ENCODE data around the gene ARHGEF1. TPM values are rescaled to one million over a fixed set of nuclear protein-coding genes. Genes with fewer than 3 reads are reported as not detected.

ARHGEF1 gene
- total RNA-seq, 3 donors from 2014 or later (not counting 1 experiment from before 2014, with no cell fraction given), result 1,177 to 1,409 (median 1,354) TPM

GRCh38 chr19:41861846-41862245, 21.1 kb upstream of the ARHGEF1 start:
- no peak overlapping the region for H3K27ac ChIP-seq (ENCODE audit: low read length)
- peak overlapping the region; percentile 74 for H3K4me3 Mint-ChIP-seq
- no peaks in the 10 kb centered on the region for H3K9me3 ChIP-seq (ENCODE audit: control insufficient read depth, insufficient read depth, low read length)
- intact Hi-C loops (cut with micrococcal nuclease), result no loop called here
- 81% methylated on average over 7 of the region's 9 CpGs for WGBS (ENCODE audit: insufficient coverage)
- DNase-seq (peak in 1 of 2 donors; percentile 11), ATAC-seq (no peak)
- H3K27ac Mint-ChIP-seq, result peak overlapping the region; percentile 94 to 96
- peaks cover 57% of the 10 kb centered on the region for H3K4me1 ChIP-seq (ENCODE audit: control insufficient read depth, insufficient read depth, low read length)
- H3K27me3 Mint-ChIP-seq (ENCODE audit: low read depth in 2 of 2), result no peaks in the 10 kb centered on the region
- no peaks in the 10 kb centered on the region for H3K9me3 Mint-ChIP-seq
- H3K36me3 ChIP-seq (ENCODE audit: control insufficient read depth, insufficient read depth, low read length), result peaks cover 50% of the 10 kb centered on the region
- H3K27me3 ChIP-seq (ENCODE audit: control insufficient read depth, insufficient read depth, low read length), result no peaks in the 10 kb centered on the region
- no peak overlapping the region for H3K4me3 ChIP-seq (ENCODE audit: low read length)
- no peaks in the 10 kb centered on the region for H3K36me3 Mint-ChIP-seq
- H3K4me1 Mint-ChIP-seq, result peaks cover 35 to 57% of the 10 kb centered on the region in 2 donors
- TF ChIP-seq CTCF (IDR thresholded peaks at IDR 0.05), result no peak

GRCh38 chr19:41862445-41862986, 20.5 kb upstream of the ARHGEF1 start:
- Mint-ChIP-seq H3K9me3 (no peaks in the 10 kb centered on the region), H3K36me3 (no peaks in the 10 kb centered on the region), H3K4me3 (peak overlapping the region; percentile 11), H3K27ac (peak overlapping the region; percentile 94 to 96), H3K4me1 (peaks cover 35 to 57% of the 10 kb centered on the region in 2 donors), H3K27me3 (ENCODE audit: low read depth in 2 of 2) (no peaks in the 10 kb centered on the region)
- no peak for TF ChIP-seq CTCF (IDR thresholded peaks at IDR 0.05)
- Histone ChIP-seq H3K9me3 (ENCODE audit: control insufficient read depth, insufficient read depth, low read length) (no peaks in the 10 kb centered on the region), H3K4me3 (ENCODE audit: low read length) (no peak overlapping the region), H3K4me1 (ENCODE audit: control insufficient read depth, insufficient read depth, low read length) (peaks cover 57% of the 10 kb centered on the region), H3K36me3 (ENCODE audit: control insufficient read depth, insufficient read depth, low read length) (peaks cover 50% of the 10 kb centered on the region), H3K27me3 (ENCODE audit: control insufficient read depth, insufficient read depth, low read length) (no peaks in the 10 kb centered on the region), H3K27ac (ENCODE audit: low read length) (no peak overlapping the region)
- intact Hi-C loops (cut with micrococcal nuclease), result no loop called here
- peak in 1 of 2 donors; percentile 24 for DNase-seq
- no CpG with 5 or more reads among the region's 2 CpGs for WGBS (ENCODE audit: insufficient coverage)
- no peak for ATAC-seq

- H3K27me3 Mint-ChIP-seq (ENCODE audit: low read depth in 2 of 2), result no peaks in the 10 kb centered on the region
- DNase-seq (no peak), ATAC-seq (no peak)
- 72% methylated on average over 11 of the region's 11 CpGs for WGBS (ENCODE audit: insufficient coverage)
- peaks cover 60% of the 10 kb centered on the region for H3K4me1 ChIP-seq (ENCODE audit: control insufficient read depth, insufficient read depth, low read length)
- peaks cover 41 to 66% of the 10 kb centered on the region in 2 donors for H3K4me1 Mint-ChIP-seq
- H3K27ac Mint-ChIP-seq, result peak overlapping the region in 1 of 2 donors; percentile 51
- H3K27ac ChIP-seq (ENCODE audit: low read length), result no peak overlapping the region
- no peak overlapping the region for H3K4me3 ChIP-seq (ENCODE audit: low read length)
- no peaks in the 10 kb centered on the region for H3K9me3 Mint-ChIP-seq
- intact Hi-C loops (cut with micrococcal nuclease), result no loop called here
- no peaks in the 10 kb centered on the region for H3K9me3 ChIP-seq (ENCODE audit: control insufficient read depth, insufficient read depth, low read length)
- no peaks in the 10 kb centered on the region for H3K27me3 ChIP-seq (ENCODE audit: control insufficient read depth, insufficient read depth, low read length)
- H3K4me3 Mint-ChIP-seq, result no peak overlapping the region
- TF ChIP-seq CTCF (IDR thresholded peaks at IDR 0.05), result no peak
- peaks cover 55% of the 10 kb centered on the region for H3K36me3 ChIP-seq (ENCODE audit: control insufficient read depth, insufficient read depth, low read length)
- no peaks in the 10 kb centered on the region for H3K36me3 Mint-ChIP-seq
These were observed 19.6 kb upstream of the ARHGEF1 start for GRCh38 chr19:41863209-41863931.

Measured in natural killer cell (primary cell).